Lower leg skin (tissue), 3 donors: ENCODE data around the gene LRP4.

ENCODE experiments used
- POLR2A ChIP-seq, 2 donors: fragments of 450-650 bp; IDR thresholded peaks; one replicate each; pipeline ENCODE4 v1.6.1; 2016 to 2017; ENCODE audit warnings: antibody characterized with exemption in 2 of 2, mild to moderate bottlenecking in 1 of 2, moderate library complexity in 1 of 2
- TF ChIP-seq, protein P1 (sequence below), 3 donors: fragments of 450-650 bp; IDR thresholded peaks; one replicate each; pipeline ENCODE4 v1.5.1; 2016; ENCODE audit warnings: antibody characterized with exemption in 3 of 3, mild to moderate bottlenecking in 3 of 3, moderate library complexity in 2 of 3

DNA sequence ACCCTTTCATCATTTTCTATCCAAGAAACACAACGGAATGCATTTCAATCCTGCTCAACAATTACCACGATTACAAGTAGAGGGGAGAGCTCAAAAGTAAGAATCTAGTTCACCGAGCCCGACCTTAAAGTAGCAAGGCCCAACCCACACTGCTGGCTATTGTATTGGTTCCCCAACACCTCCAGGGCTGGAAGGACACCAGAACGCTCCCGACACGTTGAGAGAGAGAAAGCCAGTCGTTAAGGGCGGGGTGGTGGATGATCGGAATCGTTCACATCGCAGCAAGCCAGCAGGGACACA, 73.0 kb downstream of the LRP4 start:
- TF ChIP-seq, protein P1, sequence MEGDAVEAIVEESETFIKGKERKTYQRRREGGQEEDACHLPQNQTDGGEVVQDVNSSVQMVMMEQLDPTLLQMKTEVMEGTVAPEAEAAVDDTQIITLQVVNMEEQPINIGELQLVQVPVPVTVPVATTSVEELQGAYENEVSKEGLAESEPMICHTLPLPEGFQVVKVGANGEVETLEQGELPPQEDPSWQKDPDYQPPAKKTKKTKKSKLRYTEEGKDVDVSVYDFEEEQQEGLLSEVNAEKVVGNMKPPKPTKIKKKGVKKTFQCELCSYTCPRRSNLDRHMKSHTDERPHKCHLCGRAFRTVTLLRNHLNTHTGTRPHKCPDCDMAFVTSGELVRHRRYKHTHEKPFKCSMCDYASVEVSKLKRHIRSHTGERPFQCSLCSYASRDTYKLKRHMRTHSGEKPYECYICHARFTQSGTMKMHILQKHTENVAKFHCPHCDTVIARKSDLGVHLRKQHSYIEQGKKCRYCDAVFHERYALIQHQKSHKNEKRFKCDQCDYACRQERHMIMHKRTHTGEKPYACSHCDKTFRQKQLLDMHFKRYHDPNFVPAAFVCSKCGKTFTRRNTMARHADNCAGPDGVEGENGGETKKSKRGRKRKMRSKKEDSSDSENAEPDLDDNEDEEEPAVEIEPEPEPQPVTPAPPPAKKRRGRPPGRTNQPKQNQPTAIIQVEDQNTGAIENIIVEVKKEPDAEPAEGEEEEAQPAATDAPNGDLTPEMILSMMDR (IDR thresholded peaks at IDR 0.05) = no peak
- TF ChIP-seq POLR2A (IDR thresholded peaks at IDR 0.05) = no peak
